DOHH2 (cell line): Measurements from ENCODE around the gene CATSPER4.

ENCODE experiments used
- H3F3A ChIP-seq: fragments of 200-600 bp; sonication (generic), shearing (Covaris generic); 2 replicates; pipeline ENCODE4 v1.6.0; 2016; ENCODE audit warnings: antibody characterized with exemption, mild to moderate bottlenecking; ENCODE audit not compliant: control insufficient read depth, insufficient read depth
- H3K27ac ChIP-seq: fragments of 200-600 bp; sonication (generic); 2 replicates; pipeline ENCODE4 v1.5.1; 2014; ENCODE audit warnings: low read depth, mild to moderate bottlenecking, low read length, moderate library complexity
- H3K27me3 ChIP-seq: fragments of 200-600 bp; sonication (generic); 2 replicates; pipeline ENCODE4 v1.6.1; 2014; ENCODE audit warnings: mild to moderate bottlenecking, low read length, mixed read lengths; ENCODE audit not compliant: control insufficient read depth
- H3K36me3 ChIP-seq: fragments of 200-600 bp; sonication (generic); 2 replicates; pipeline ENCODE4 v1.6.1; 2014; ENCODE audit warnings: mild to moderate bottlenecking, low read length, moderate library complexity, mixed read lengths; ENCODE audit not compliant: control insufficient read depth
- H3K4me1 ChIP-seq: fragments of 200-600 bp; sonication (generic); 2 replicates; pipeline ENCODE4 v1.6.1; 2014; ENCODE audit warnings: mild to moderate bottlenecking, low read length, mixed read lengths; ENCODE audit not compliant: control insufficient read depth
- H3K4me2 ChIP-seq: fragments of 200-600 bp; sonication (generic); 2 replicates; pipeline ENCODE4 v1.6.0; 2014; ENCODE audit warnings: mild to moderate bottlenecking, low read length, moderate library complexity
- H3K4me3 ChIP-seq: fragments of 200-600 bp; sonication (generic); 2 replicates; pipeline ENCODE4 v1.5.1; 2014; ENCODE audit warnings: mild to moderate bottlenecking, low read length, mixed read lengths
- H3K79me2 ChIP-seq: fragments of 200-600 bp; sonication (generic); 2 replicates; pipeline ENCODE4 v1.6.1; 2014; ENCODE audit warnings: mild to moderate bottlenecking, low read length, mixed read lengths; ENCODE audit not compliant: control insufficient read depth
- H3K9me2 ChIP-seq: fragments of 200-600 bp; sonication (generic); replicated peaks from 2 replicates; pipeline ENCODE4 v1.6.1; 2014; ENCODE audit warnings: mild to moderate bottlenecking, low read length, mixed read lengths; ENCODE audit not compliant: control insufficient read depth
- H3K9me3 ChIP-seq: fragments of 200-600 bp; sonication (generic); 2 replicates; pipeline ENCODE4 v1.6.1; 2014; ENCODE audit warnings: antibody characterized with exemption, low read length, mixed read lengths; ENCODE audit not compliant: control insufficient read depth, insufficient read depth
- H4K20me1 ChIP-seq: fragments of 200-600 bp; sonication (generic); 2 replicates; pipeline ENCODE4 v1.6.0; 2014; ENCODE audit warnings: low read depth, mild to moderate bottlenecking, antibody characterized with exemption, low read length, moderate library complexity; ENCODE audit not compliant: control insufficient read depth, insufficient read depth
- CTCF ChIP-seq: fragments of 200-600 bp; sonication (generic); IDR thresholded peaks from one replicate; pipeline ENCODE4 v1.5.1; 2014; ENCODE audit warnings: antibody characterized with exemption, mild to moderate bottlenecking, low read depth, low read length; ENCODE audit not compliant: poor library complexity, severe bottlenecking
- EZH2phosphoT487 ChIP-seq: fragments of 200-600 bp; sonication (generic); IDR thresholded peaks from 2 replicates; pipeline ENCODE4 v1.6.1; 2017; ENCODE audit warnings: borderline replicate concordance, mild to moderate bottlenecking, antibody characterized with exemption, low read length, moderate library complexity, mixed read lengths

CATSPER4 gene

DNA sequence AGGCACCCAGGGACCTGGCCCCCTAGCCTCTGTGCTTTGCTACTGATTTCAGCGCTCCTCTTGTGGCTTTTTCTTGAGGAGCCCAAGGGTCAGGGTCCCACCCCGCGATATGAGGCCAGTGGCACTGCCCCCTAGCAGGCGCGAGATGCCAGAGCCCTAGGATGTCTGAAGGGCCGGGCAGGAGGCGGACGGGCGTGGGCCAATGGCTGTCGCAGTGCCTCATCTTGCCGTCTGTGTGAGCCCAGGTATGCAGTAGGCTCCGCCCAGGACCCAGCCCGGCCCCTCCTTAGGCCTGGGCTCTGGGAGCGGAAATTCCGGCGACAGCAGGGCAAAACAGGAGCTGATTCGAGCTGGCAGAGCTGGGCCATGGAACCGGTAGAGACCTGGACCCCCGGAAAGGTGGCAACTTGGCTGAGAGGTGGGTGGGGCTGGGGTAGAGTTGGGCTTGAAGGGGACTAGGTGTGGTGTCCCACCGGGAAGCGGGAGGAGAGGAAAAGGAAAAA, 13.2 kb upstream of the CATSPER4 start, which contains the start of gene CNKSR1:
Gene CNKSR1, plus strand, starts transcription at position 310 of the 503 bp plus-strand sequence. Its CDS starts 57 bp downstream, at position 367.
- Histone ChIP-seq H3K27me3 (no peaks in the 10 kb centered on the region), H3F3A (peaks cover 3% of the 10 kb centered on the region; the same call in 1 of the 2 replicates), H3K4me1 (peaks cover 12% of the 10 kb centered on the region), H3K4me2 (no peak within 1 kb of the TSS), H4K20me1 (no peaks in the 10 kb centered on the region), H3K36me3 (peaks cover 1% of the 10 kb centered on the region), H3K27ac (no peak within 1 kb of the TSS), H3K4me3 (no peak within 1 kb of the TSS), H3K9me2 (no peaks in the 10 kb centered on the region), H3K79me2 (no peaks in the 10 kb centered on the region), H3K9me3 (no peaks in the 10 kb centered on the region)
- no peak for TF ChIP-seq CTCF
- no peak for TF ChIP-seq EZH2phosphoT487

- TF ChIP-seq EZH2phosphoT487, result no peak
- no peak overlapping the region for H3K27ac ChIP-seq
- H3K36me3 ChIP-seq, result no peaks in the 10 kb centered on the region
- no peaks in the 10 kb centered on the region for H3K9me3 ChIP-seq
- H3K4me3 ChIP-seq, result no peak overlapping the region
- no peaks in the 10 kb centered on the region for H3F3A ChIP-seq
- no peaks in the 10 kb centered on the region for H3K27me3 ChIP-seq
- no peaks in the 10 kb centered on the region for H3K79me2 ChIP-seq
- no peaks in the 10 kb centered on the region for H3K9me2 ChIP-seq
- peaks cover 12% of the 10 kb centered on the region for H3K4me1 ChIP-seq
- H4K20me1 ChIP-seq, result no peaks in the 10 kb centered on the region
- H3K4me2 ChIP-seq, result no peak overlapping the region
Observed at GRCh38 chr1:26180010-26180506, 10.3 kb upstream of the CATSPER4 start.

GRCh38 chr1:26181586-26182382, 8.6 kb upstream of the CATSPER4 start:
- no peak overlapping the region for H3K27ac ChIP-seq
- H3K9me3 ChIP-seq, result no peaks in the 10 kb centered on the region
- no peak overlapping the region for H3K4me3 ChIP-seq
- H3K36me3 ChIP-seq, result no peaks in the 10 kb centered on the region
- no peaks in the 10 kb centered on the region for H3K79me2 ChIP-seq
- no peak for TF ChIP-seq EZH2phosphoT487
- no peak for TF ChIP-seq CTCF
- no peaks in the 10 kb centered on the region for H3K27me3 ChIP-seq
- no peaks in the 10 kb centered on the region for H3F3A ChIP-seq
- no peaks in the 10 kb centered on the region for H3K9me2 ChIP-seq
- peaks cover 12% of the 10 kb centered on the region for H3K4me1 ChIP-seq
- H4K20me1 ChIP-seq, result no peaks in the 10 kb centered on the region
- no peak overlapping the region for H3K4me2 ChIP-seq

GRCh38 chr1:26182383-26182696, 8.1 kb upstream of the CATSPER4 start:
- Histone ChIP-seq H3K27me3 (no peaks in the 10 kb centered on the region), H3K27ac (no peak overlapping the region), H3K4me1 (peaks cover 12% of the 10 kb centered on the region), H3K9me2 (no peaks in the 10 kb centered on the region), H3K4me2 (no peak overlapping the region), H4K20me1 (no peaks in the 10 kb centered on the region), H3K36me3 (no peaks in the 10 kb centered on the region), H3K79me2 (no peaks in the 10 kb centered on the region), H3K4me3 (no peak overlapping the region), H3F3A (no peaks in the 10 kb centered on the region), H3K9me3 (no peaks in the 10 kb centered on the region)
- no peak for TF ChIP-seq CTCF
- no peak for TF ChIP-seq EZH2phosphoT487
